ENCODE results near the gene RNF166. TPM values are rescaled to one million over a fixed set of nuclear protein-coding genes. Genes with fewer than 3 reads are reported as not detected.

The RNF166 gene
- total and polyA plus RNA-seq, 4 experiments from 2014 or later: 90.5 to 137 (median 111) TPM

DNA sequence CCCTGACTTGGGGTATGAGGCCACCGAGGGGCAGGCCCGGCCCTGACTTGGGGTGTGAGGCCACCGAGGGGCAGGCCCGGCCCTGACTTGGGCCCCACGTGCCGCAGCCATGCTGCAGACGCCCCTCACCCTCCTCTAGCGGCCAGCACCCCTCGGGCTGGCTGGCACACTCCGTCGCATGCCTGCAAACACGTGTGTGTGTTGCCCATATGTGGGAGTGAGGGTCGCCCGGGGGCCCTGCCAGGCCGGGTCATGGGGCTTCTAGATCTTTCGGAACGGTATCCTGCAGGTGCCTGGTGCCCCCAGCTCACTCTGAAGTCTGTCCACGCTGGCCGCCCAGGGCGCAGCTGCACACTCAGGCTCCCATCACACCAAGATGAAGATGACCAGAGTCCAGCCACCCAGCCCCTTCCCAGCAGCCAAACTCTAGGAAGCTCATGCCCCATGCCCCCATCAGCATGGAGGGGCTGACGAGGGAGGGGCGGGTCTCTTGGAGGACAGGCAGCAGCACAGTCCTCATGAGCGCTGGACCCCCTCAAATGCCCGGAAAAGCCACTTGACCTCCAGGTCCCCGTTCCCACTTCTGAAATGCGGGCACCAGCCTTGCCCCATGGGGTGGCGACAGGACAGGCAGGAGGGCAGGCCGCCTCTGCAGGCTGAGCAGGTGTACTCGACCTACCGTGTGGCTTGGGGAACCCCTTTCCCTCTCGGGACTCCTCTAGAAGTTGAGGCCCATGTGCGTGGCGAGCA, 33.9 kb upstream of the RNF166 start:
- ChIA-PET CTCF (ENCODE audit: partially characterized antibody) (interaction anchor here (0.7 to 1.3 kb wide), 6 partner anchors 27 to 476 kb away, joined by 3 to 6 read pairs (median 4); no protein-coding TSS in a partner anchor), POLR2A (ENCODE audit: partially characterized antibody) (interaction anchor here (0.7 to 4.6 kb wide), 2 partner anchors 41 to 42 kb away, joined by 3 to 62 read pairs; no protein-coding TSS in a partner anchor)
- H3K27me3 ChIP-seq (ENCODE audit: insufficient read depth, low read length): no peaks in the 10 kb centered on the region
- no peak overlapping the region for H3K27ac Mint-ChIP-seq
- intact Hi-C loops (cut with micrococcal nuclease): loop anchor here (5.0 kb wide), 1 partner anchor 38 kb away; no protein-coding TSS in a partner anchor
- no peak overlapping the region for H3K27ac ChIP-seq (ENCODE audit: low read depth, low read length)
- no peaks in the 10 kb centered on the region for H3K9me3 ChIP-seq (ENCODE audit: control insufficient read depth in 1 of 2, low read length in 2 of 2)
- H3K4me3 Mint-ChIP-seq: no peak overlapping the region
- H3K36me3 ChIP-seq (ENCODE audit: insufficient read depth, low read length): peaks cover 18% of the 10 kb centered on the region
- peaks cover 7 to 30% (median 12%) of the 10 kb centered on the region in 4 donors for H3K4me1 Mint-ChIP-seq
- H3K4me3 ChIP-seq (ENCODE audit: low read length in 2 of 2): no peak overlapping the region
- H3K36me3 Mint-ChIP-seq: peaks cover 3 to 13% of the 10 kb centered on the region in 2 donors
- no peaks in the 10 kb centered on the region for H3K9me3 Mint-ChIP-seq
- peaks cover 33% of the 10 kb centered on the region for H3K4me1 ChIP-seq (ENCODE audit: insufficient read depth, low read length)
- no peaks in the 10 kb centered on the region for H3K27me3 Mint-ChIP-seq
- no peak for DNase-seq

DNA sequence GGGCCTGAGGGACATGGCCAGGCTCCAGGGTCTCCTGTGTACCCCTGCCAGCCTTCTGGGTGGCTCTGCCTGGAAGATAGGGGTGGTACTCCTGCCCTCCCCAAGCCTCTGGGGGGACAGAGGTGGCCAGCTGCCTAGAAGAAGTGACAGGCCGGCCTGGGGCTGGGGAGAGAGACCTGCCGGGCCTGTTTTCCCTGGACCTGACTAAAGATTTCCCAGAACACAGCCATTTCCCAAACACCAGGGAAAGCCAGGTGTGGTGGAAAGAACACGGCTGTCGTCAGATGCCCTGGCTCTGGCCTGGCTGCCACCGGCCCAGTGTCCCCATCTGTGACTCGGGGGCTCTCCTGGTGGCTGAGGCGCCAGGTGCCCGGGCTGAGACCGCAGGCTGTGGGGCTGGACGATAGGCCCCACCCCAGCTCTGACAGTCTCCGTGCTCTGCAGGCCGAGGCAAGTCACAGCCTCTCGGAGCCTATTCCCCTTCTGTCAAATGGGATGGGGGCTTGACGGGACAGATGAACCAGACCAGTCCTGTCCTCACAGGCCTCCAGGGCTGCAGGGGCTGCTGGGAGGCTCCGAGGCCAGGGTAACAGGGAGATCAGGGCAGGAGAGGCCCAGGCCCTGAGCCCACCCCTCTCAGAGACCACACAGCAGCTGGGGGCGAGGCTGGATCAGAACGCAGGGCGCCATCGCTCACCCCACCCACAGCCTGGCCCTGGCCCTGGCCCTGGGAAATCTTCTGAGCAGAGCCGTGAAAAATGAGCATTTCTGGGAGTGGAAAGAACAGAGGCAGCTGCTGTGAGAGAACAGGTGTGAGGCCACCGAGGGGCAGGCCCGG, 33.1 kb upstream of the RNF166 start:
- H3K36me3 ChIP-seq (ENCODE audit: insufficient read depth, low read length): peaks cover 26% of the 10 kb centered on the region
- H3K27ac ChIP-seq (ENCODE audit: low read depth, low read length): no peak overlapping the region
- H3K27ac Mint-ChIP-seq: peak overlapping the region in 2 of 7 donors; percentile 66 to 68
- H3K4me1 Mint-ChIP-seq: peaks cover 5 to 25% (median 10%) of the 10 kb centered on the region in 4 donors
- H3K9me3 Mint-ChIP-seq: no peaks in the 10 kb centered on the region
- ChIA-PET POLR2A (ENCODE audit: partially characterized antibody) (interaction anchor here (4.6 kb wide), 1 partner anchor 42 kb away, joined by 62 read pairs; no protein-coding TSS in a partner anchor), CTCF (ENCODE audit: partially characterized antibody) (interaction anchor here (0.7 to 1.5 kb wide), 3 partner anchors 42 to 477 kb away, joined by 3 to 4 read pairs (median 4); no protein-coding TSS in a partner anchor)
- H3K36me3 Mint-ChIP-seq: peaks cover 3 to 13% of the 10 kb centered on the region in 2 donors
- H3K4me3 Mint-ChIP-seq: no peak overlapping the region
- H3K4me3 ChIP-seq (ENCODE audit: low read length in 2 of 2): no peak overlapping the region
- no peaks in the 10 kb centered on the region for H3K27me3 Mint-ChIP-seq
- intact Hi-C loops (cut with micrococcal nuclease): loop anchor here (5.0 kb wide), 1 partner anchor 37 kb away; no protein-coding TSS in a partner anchor
- no peaks in the 10 kb centered on the region for H3K9me3 ChIP-seq (ENCODE audit: control insufficient read depth in 1 of 2, low read length in 2 of 2)
- no peaks in the 10 kb centered on the region for H3K27me3 ChIP-seq (ENCODE audit: insufficient read depth, low read length)
- no peak for DNase-seq
- H3K4me1 ChIP-seq (ENCODE audit: insufficient read depth, low read length): peaks cover 25% of the 10 kb centered on the region

DNA sequence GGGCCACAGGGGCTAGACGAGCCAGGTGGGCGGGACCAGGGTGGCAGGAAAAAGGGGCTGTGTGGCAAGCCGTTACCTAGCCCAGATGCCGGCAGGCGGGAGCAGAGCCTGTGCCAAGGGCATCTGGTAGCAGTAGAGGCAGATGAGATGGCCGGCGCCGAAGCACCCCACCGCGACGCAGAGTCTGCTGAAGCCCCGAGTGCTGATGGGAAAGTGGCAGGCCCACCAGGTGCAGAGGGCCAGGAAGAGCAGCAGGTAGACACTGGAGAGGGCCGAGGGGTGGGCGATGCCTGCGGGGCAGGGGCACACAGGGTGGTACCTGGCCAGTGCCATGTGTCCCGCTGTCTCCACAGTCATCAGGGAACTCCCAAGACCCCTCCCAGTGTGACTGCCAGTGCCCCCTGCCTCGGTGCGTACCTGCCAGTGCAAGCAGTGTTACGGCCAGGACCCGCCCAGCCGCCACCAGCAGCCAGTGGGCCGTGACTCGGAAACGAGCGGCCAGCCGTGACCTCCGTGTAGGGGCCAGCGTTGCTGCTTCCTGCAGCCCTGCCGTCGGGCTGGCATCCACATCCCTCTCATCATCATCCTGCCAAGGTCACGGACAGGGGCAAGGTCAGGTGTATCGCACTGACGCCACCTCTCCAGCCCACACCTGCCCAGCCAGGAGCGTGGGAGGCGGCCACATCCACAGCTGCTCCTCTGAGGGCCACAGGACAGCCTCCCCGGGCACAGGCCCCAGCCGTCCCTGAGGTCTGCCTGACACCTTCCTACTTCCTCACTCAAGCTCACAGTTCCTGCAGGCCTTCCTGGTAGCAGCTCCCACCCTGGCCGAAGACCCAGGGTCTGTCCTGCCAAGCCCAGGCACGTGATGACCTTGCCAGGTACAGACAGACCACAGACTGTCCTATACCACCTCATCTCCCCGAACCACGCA, 32.2 kb upstream of the RNF166 start:
- Histone ChIP-seq H3K4me3 (ENCODE audit: low read length in 2 of 2) (no peak overlapping the region), H3K27ac (ENCODE audit: low read depth, low read length) (no peak overlapping the region), H3K9me3 (ENCODE audit: control insufficient read depth in 1 of 2, low read length in 2 of 2) (no peaks in the 10 kb centered on the region), H3K27me3 (ENCODE audit: insufficient read depth, low read length) (no peaks in the 10 kb centered on the region), H3K36me3 (ENCODE audit: insufficient read depth, low read length) (peaks cover 30% of the 10 kb centered on the region), H3K4me1 (ENCODE audit: insufficient read depth, low read length) (peaks cover 15% of the 10 kb centered on the region)
- Mint-ChIP-seq H3K27ac (peak overlapping the region in 3 of 7 donors; percentile 52 to 68 (median 66)), H3K4me3 (no peak overlapping the region), H3K9me3 (no peaks in the 10 kb centered on the region), H3K4me1 (peaks cover 0 to 15% (median 3%) of the 10 kb centered on the region in 4 donors), H3K27me3 (no peaks in the 10 kb centered on the region), H3K36me3 (peaks cover 3 to 13% of the 10 kb centered on the region in 2 donors)
- ChIA-PET CTCF (ENCODE audit: partially characterized antibody) (interaction anchor here (0.7 to 2.7 kb wide), 27 partner anchors 11 to 475 kb away, joined by 3 to 64 read pairs (median 5); partner anchors contain the start of genes GALNS, PIEZO1 and TRAPPC2L), POLR2A (ENCODE audit: partially characterized antibody) (interaction anchor here (0.9 to 4.6 kb wide), 9 partner anchors 31 to 119 kb away, joined by 3 to 62 read pairs (median 8); partner anchors contain the start of genes CDT1, CTU2, GALNS and PIEZO1)
- intact Hi-C loops (cut with micrococcal nuclease): loop anchor here (5.0 kb wide), 1 partner anchor 36 kb away; no protein-coding TSS in a partner anchor
- no peak for DNase-seq

DNA sequence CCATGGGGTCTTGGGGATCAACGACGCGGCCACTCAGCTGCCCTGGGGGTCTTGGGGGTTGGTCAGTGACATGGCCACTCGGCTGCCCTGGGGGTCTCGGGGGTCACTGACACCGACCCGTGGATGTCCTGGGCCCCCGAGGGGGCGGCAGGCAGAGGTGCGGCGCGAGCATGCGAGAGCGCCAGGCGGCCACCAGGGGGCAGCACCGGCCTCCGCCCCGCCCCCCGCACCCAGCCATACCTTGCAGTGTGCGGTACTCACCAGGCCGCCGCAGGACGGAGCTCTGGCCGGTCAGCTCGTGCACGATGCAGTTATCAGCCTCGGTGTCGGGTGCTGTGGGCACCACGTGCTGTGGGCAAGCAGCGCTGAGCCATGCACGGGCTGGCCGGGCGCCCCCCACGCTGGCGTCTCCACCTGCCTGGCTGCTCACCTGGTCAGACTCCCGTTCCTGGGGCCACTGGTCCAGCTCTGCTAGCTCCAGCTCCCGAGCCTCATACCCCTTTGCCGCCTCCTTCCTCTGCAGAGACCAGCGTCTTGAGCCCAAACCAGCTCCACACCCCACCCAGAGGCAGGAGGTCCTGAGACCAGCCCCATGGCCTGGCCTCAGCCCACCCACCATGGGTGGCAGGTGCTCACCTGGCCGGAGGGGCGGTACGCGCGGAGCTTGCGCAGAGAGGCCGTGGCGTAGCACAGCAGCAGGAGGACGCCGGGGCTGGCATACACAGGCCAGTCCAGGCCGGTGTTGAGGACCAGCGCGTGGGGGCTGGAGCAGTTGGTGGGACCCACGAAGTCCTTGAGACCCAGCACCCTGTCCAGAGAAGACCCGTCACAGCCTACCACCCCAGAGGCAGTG, 31.3 kb upstream of the RNF166 start:
- Histone ChIP-seq H3K4me1 (ENCODE audit: insufficient read depth, low read length) (peaks cover 6% of the 10 kb centered on the region), H3K27ac (ENCODE audit: low read depth, low read length) (peak overlapping the region; percentile 6), H3K9me3 (ENCODE audit: control insufficient read depth in 1 of 2, low read length in 2 of 2) (no peaks in the 10 kb centered on the region), H3K4me3 (ENCODE audit: low read length in 2 of 2) (no peak overlapping the region), H3K27me3 (ENCODE audit: insufficient read depth, low read length) (no peaks in the 10 kb centered on the region), H3K36me3 (ENCODE audit: insufficient read depth, low read length) (peaks cover 31% of the 10 kb centered on the region)
- CTCF ChIA-PET (ENCODE audit: partially characterized antibody): interaction anchor here (0.5 to 2.7 kb wide), 43 partner anchors 8 to 478 kb away, joined by 3 to 64 read pairs (median 5); partner anchors contain the start of genes APRT, CDH15, CDT1 and GALNS
- Mint-ChIP-seq H3K27me3 (no peaks in the 10 kb centered on the region), H3K27ac (peak overlapping the region in 4 of 7 donors; percentile 52 to 78 (median 54)), H3K36me3 (peaks cover 3 to 16% of the 10 kb centered on the region in 2 donors), H3K4me3 (no peak overlapping the region), H3K9me3 (no peaks in the 10 kb centered on the region), H3K4me1 (peaks cover 0 to 13% (median 2%) of the 10 kb centered on the region in 4 donors)
- POLR2A ChIA-PET (ENCODE audit: partially characterized antibody): interaction anchor here (0.6 to 4.6 kb wide), 13 partner anchors 16 to 579 kb away, joined by 3 to 62 read pairs (median 6); partner anchors contain the start of genes APRT, CDT1, CTU2 and GALNS
- intact Hi-C loops (cut with micrococcal nuclease): loop anchor here (1.0 to 5.0 kb wide), 6 partner anchors 35 to 480 kb away; partner anchors contain the start of genes PIEZO1, TRAPPC2L and ZNF778
- DNase-seq: peak; percentile 55 to 80 (median 75)

DNA sequence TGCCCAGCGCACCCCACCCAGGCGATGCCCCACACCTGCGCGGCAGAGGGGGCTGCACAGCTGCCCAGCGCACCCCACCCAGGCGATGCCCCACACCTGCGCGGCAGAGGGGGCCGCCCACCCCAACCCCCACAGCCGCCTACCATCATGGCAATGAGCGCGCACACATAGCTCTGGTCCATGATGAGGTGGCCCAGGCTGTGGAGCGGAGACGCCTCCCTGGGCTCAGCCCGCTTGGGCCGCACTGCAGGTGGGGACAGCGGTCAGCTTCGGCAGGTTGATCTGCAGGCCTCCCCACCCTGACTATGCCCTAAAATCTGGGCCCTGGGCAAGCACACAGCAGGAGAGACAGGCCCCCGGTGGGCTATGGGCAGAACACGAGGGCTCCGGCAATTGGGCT, 30.3 kb upstream of the RNF166 start:
- Mint-ChIP-seq H3K27me3 (no peaks in the 10 kb centered on the region), H3K27ac (peak overlapping the region in 1 of 7 donors; percentile 52), H3K36me3 (peaks cover 3 to 17% of the 10 kb centered on the region in 2 donors), H3K4me1 (peaks cover 0 to 13% (median 2%) of the 10 kb centered on the region in 4 donors), H3K9me3 (no peaks in the 10 kb centered on the region), H3K4me3 (no peak overlapping the region)
- no peak for DNase-seq
- Histone ChIP-seq H3K36me3 (ENCODE audit: insufficient read depth, low read length) (peaks cover 25% of the 10 kb centered on the region), H3K27ac (ENCODE audit: low read depth, low read length) (no peak overlapping the region), H3K4me3 (ENCODE audit: low read length in 2 of 2) (no peak overlapping the region), H3K27me3 (ENCODE audit: insufficient read depth, low read length) (no peaks in the 10 kb centered on the region), H3K4me1 (ENCODE audit: insufficient read depth, low read length) (peaks cover 6% of the 10 kb centered on the region), H3K9me3 (ENCODE audit: control insufficient read depth in 1 of 2, low read length in 2 of 2) (no peaks in the 10 kb centered on the region)
- CTCF ChIA-PET (ENCODE audit: partially characterized antibody): interaction anchor here (0.9 to 2.7 kb wide), 26 partner anchors 12 to 479 kb away, joined by 3 to 64 read pairs (median 8); partner anchors contain the start of genes APRT, CDH15, GALNS and TRAPPC2L
- POLR2A ChIA-PET (ENCODE audit: partially characterized antibody): interaction anchor here (0.5 to 4.6 kb wide), 6 partner anchors 29 to 121 kb away, joined by 3 to 62 read pairs (median 12); partner anchors contain the start of genes APRT, CTU2, GALNS and RNF166
- intact Hi-C loops (cut with micrococcal nuclease): loop anchor here (5.0 kb wide), 1 partner anchor 34 kb away; no protein-coding TSS in a partner anchor

Data from CD4-positive, alpha-beta memory T cell (primary cell).